C4-2B (cell line): ENCODE measurements around the gene ARHGAP22.

ENCODE experiments used
- H3K27ac ChIP-seq: fragments of 450-650 bp; 2 replicates; pipeline ENCODE4 v1.5.1; 2017
- ZFX ChIP-seq: fragments of 450-650 bp; IDR thresholded peaks from 2 replicates; pipeline ENCODE4 v1.6.1; 2017
- TF ChIP-seq, protein P1 (sequence below): fragments of 450-650 bp; conservative IDR thresholded peaks from 2 replicates; pipeline ENCODE4 v1.5.1; 2017; ENCODE audit warnings: mild to moderate bottlenecking

The ARHGAP22 gene

GRCh38 chr10:48450741-48451466, 154.0 kb downstream of the ARHGAP22 start:
- H3K27ac ChIP-seq = no peak overlapping the region
- TF ChIP-seq, protein P1, sequence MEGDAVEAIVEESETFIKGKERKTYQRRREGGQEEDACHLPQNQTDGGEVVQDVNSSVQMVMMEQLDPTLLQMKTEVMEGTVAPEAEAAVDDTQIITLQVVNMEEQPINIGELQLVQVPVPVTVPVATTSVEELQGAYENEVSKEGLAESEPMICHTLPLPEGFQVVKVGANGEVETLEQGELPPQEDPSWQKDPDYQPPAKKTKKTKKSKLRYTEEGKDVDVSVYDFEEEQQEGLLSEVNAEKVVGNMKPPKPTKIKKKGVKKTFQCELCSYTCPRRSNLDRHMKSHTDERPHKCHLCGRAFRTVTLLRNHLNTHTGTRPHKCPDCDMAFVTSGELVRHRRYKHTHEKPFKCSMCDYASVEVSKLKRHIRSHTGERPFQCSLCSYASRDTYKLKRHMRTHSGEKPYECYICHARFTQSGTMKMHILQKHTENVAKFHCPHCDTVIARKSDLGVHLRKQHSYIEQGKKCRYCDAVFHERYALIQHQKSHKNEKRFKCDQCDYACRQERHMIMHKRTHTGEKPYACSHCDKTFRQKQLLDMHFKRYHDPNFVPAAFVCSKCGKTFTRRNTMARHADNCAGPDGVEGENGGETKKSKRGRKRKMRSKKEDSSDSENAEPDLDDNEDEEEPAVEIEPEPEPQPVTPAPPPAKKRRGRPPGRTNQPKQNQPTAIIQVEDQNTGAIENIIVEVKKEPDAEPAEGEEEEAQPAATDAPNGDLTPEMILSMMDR = no peak
- TF ChIP-seq ZFX = no peak

GRCh38 chr10:48450233-48450740, 154.6 kb downstream of the ARHGAP22 start:
- TF ChIP-seq, protein P1 = no peak
- no peak for TF ChIP-seq ZFX
- H3K27ac ChIP-seq = no peak overlapping the region

DNA sequence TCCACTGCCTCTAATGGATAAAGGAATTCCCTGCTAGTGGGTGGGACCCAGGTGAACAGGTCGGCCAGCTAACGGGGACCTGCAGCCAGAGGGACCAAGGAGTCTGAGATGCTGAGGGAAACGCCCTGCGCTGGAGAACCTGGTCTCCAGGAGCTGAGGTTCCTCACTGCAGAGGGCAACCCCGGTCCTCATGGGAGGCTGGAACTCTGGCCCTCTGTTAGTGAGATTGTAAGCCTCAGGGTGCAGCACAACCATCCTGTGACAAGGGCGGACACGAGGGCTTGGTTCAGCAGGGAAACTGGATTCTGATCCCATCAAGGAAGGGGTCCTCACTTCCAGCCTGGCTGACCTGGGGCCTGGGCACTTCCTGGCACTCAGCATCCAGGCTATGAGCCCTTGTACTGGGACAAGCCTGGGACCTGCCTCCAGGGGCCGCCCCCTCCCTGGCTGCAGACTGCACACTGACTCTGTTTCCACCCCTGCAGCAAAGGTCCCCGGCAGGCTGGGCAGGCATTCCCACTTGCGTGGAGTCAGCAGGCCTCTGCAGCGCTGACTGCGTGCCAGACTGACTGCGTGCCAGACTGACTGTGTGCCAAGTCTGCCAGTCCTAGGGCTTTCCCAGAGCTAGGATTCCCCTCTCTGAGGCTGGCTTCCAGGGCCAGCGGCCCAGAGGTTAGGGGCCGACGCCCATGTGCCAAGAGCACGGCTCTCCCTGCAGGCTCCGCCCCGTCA, 155.2 kb downstream of the ARHGAP22 start:
- H3K27ac ChIP-seq = no peak overlapping the region
- no peak for TF ChIP-seq ZFX
- TF ChIP-seq, protein P1 = no peak

DNA sequence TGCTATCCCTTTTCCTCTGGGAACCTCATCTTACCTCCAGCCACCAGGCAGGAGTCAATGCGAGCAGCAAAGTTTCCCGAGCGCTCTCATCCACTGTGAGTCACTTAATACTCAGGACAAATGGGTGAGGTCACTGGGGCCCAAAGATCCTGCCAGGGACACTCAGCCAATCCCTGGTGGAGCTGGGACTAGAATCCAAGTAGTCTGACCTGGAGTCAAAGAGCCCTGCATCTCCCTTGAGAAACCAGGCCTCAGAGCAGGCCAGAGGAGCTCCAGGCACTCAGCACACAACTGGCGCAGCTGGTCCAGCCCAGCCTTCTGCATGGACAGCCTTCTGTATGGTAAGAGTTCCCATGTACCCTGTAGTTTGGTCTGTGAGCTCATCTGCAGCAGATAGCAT, 156.1 kb downstream of the ARHGAP22 start:
- no peak for TF ChIP-seq ZFX
- TF ChIP-seq, protein P1 = no peak
- H3K27ac ChIP-seq = no peak overlapping the region

DNA sequence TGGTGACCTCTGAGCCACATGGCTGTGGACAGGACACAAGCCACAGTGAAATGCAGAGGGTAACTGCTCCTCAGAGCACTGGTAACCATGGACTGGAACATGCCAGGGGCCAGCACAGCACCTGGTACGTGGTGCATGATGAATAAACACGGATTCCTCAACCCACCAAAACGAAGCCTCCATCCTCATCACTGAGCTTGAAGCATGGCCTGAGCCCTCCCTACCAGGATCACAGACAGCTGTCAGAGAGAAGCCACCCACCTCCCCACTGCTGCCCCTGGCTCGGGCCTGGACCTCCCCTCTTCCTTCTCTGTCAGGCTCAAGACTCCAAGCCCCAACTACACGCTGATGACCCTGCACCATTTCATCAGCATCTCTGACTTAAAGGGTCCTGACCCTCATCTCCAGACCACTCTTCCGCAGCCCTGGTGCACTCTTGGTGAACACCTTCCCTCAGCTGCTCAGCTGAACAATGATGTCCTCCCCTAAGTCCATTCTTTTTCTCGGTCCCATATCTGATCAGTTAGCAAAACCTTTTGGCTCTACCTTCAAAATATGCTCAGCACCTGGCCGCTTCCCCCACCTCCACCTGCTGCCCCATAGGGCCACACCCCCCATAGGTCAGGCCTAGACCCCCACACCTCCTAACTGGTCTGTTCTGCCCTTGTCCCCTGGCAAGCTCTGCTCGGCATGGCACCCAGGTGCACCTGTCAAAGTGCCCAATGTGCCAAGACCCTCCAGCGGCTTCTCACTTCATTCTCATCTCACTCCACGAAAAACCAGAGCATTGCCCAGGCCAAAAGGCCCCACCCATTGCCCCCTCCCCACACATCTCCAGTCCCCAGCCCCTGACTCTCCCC, 157.3 kb downstream of the ARHGAP22 start:
- no peak overlapping the region for H3K27ac ChIP-seq
- TF ChIP-seq ZFX = no peak
- TF ChIP-seq, protein P1 = no peak

- no peak overlapping the region for H3K27ac ChIP-seq
- TF ChIP-seq ZFX = no peak
- TF ChIP-seq, protein P1 = no peak
Measured at GRCh38 chr10:48446785-48447184, 158.1 kb downstream of the ARHGAP22 start.
